Endodermal cell (in vitro differentiated cells): Measurements from ENCODE around the gene KCNK7. TPM values are rescaled to one million over a fixed set of nuclear protein-coding genes. Genes with fewer than 3 reads are reported as not detected.

Source experiments
- DNase-seq: peaks from one replicate; pipeline ENCODE4 v3.0.0-alpha.2; 2017
- H3K27ac ChIP-seq: 2 replicates; pipeline ENCODE4 v1.5.1; 2013; ENCODE audit warnings: mild to moderate bottlenecking, low read depth, low read length, moderate library complexity
- H3K27me3 ChIP-seq: 2 replicates; pipeline ENCODE4 v1.6.1; 2013; ENCODE audit warnings: mild to moderate bottlenecking, low read length, moderate library complexity; ENCODE audit not compliant: insufficient read depth, control insufficient read depth, poor library complexity, severe bottlenecking
- H3K36me3 ChIP-seq: 2 replicates; pipeline ENCODE4 v1.7.0; 2013; ENCODE audit warnings: mild to moderate bottlenecking, low read length, moderate library complexity; ENCODE audit not compliant: control insufficient read depth, insufficient read depth
- H3K4me1 ChIP-seq: one replicate; pipeline ENCODE4 v1.7.0; 2013; ENCODE audit warnings: low read length; ENCODE audit not compliant: control insufficient read depth, insufficient read depth
- H3K4me3 ChIP-seq: 2 replicates; pipeline ENCODE4 v1.5.1; 2013; ENCODE audit warnings: mild to moderate bottlenecking, low read length, moderate library complexity
- H3K9ac ChIP-seq: 2 replicates; pipeline ENCODE4 v1.6.1; 2013; ENCODE audit warnings: mild to moderate bottlenecking, low read length, moderate library complexity; ENCODE audit not compliant: poor library complexity, severe bottlenecking; ENCODE audit errors: extremely low read depth
- H3K9me3 ChIP-seq: 2 replicates; pipeline ENCODE4 v1.6.1; 2013; ENCODE audit warnings: mild to moderate bottlenecking, low read length, moderate library complexity; ENCODE audit not compliant: control insufficient read depth
- H3K27ac Mint-ChIP-seq: 2 replicates; pipeline ENCODE4 v1.8.0; 2020; ENCODE audit warnings: mixed read lengths
- H3K27me3 Mint-ChIP-seq: 2 replicates; pipeline ENCODE4 v1.8.0; 2021; ENCODE audit warnings: mild to moderate bottlenecking, mixed read lengths; ENCODE audit not compliant: insufficient read depth
- H3K36me3 Mint-ChIP-seq: 2 replicates; pipeline ENCODE4 v1.8.0; 2020; ENCODE audit warnings: low read depth, mixed read lengths
- H3K4me1 Mint-ChIP-seq: 2 replicates; pipeline ENCODE4 v1.8.0; 2020; ENCODE audit warnings: mixed read lengths
- H3K4me3 Mint-ChIP-seq: 2 replicates; pipeline ENCODE4 v1.8.0; 2020; ENCODE audit warnings: mild to moderate bottlenecking, moderate library complexity, mixed read lengths
- H3K9me3 Mint-ChIP-seq: 2 replicates; pipeline ENCODE4 v1.8.0; 2020; ENCODE audit warnings: mild to moderate bottlenecking, mixed read lengths
- CTCF ChIP-seq: fragments of 200-600 bp; sonication (generic); conservative IDR thresholded peaks from 2 replicates; pipeline ENCODE4 v1.5.0; 2021; ENCODE audit warnings: antibody characterized with exemption, mild to moderate bottlenecking
- WGBS, 2 experiments: methylation state at CpG; one replicate each; pipeline versions ENCODE4 v1.1.5 to v1.1.7; 2013; ENCODE audit warnings: missing lambda C conversion rate in 2 of 2, mixed read lengths in 1 of 2; ENCODE audit not compliant: insufficient coverage in 1 of 2, insufficient read length in 1 of 2; 5-methylcytosine and 5-hydroxymethylcytosine counted together
- total RNA-seq, 2 donors: library from RNA; stranded (reverse); fragmentation: NEBNext Ultra II Directional in 1 of 2; extraction: Animal tissue kit (Norgen Biotek cat#: 25700) in 1 of 2; gene quantifications; 2 replicates in 1 of 2; 3 replicates in 1 of 2; pipeline ENCODE4 v1.2.1, GENCODE V29; 2021

Gene KCNK7
- total RNA-seq, 2 donors from 2014 or later, result 1.2 TPM; not detected in 1

GRCh38 chr11:65560555-65561418 lies 34.8 kb downstream of the KCNK7 start:
- WGBS, 2 experiments, result 29 to 30% methylated on average over 15 of the region's 15 CpGs
- H3K27ac Mint-ChIP-seq, result peak overlapping the region; percentile 69
- no peaks in the 10 kb centered on the region for H3K9me3 ChIP-seq
- no peaks in the 10 kb centered on the region for H3K9me3 Mint-ChIP-seq
- no peaks in the 10 kb centered on the region for H3K36me3 Mint-ChIP-seq
- H3K4me3 Mint-ChIP-seq, result no peak overlapping the region
- no peak overlapping the region for H3K27ac ChIP-seq
- DNase-seq, result peak; percentile 88
- H3K4me1 Mint-ChIP-seq, result peaks cover 16% of the 10 kb centered on the region
- peaks cover 14% of the 10 kb centered on the region for H3K4me1 ChIP-seq
- no peak overlapping the region for H3K9ac ChIP-seq
- no peak overlapping the region for H3K4me3 ChIP-seq
- H3K27me3 ChIP-seq, result no peaks in the 10 kb centered on the region
- H3K27me3 Mint-ChIP-seq, result peaks cover 39% of the 10 kb centered on the region
- TF ChIP-seq CTCF, result no peak
- H3K36me3 ChIP-seq, result no peaks in the 10 kb centered on the region

GRCh38 chr11:65559951-65560537 lies 35.6 kb downstream of the KCNK7 start:
- H3K4me3 ChIP-seq, result no peak overlapping the region
- peaks cover 5% of the 10 kb centered on the region for H3K27me3 ChIP-seq
- Mint-ChIP-seq H3K4me3 (no peak overlapping the region), H3K27me3 (peaks cover 45% of the 10 kb centered on the region), H3K27ac (peak overlapping the region; percentile 69), H3K4me1 (peaks cover 16% of the 10 kb centered on the region), H3K9me3 (no peaks in the 10 kb centered on the region), H3K36me3 (no peaks in the 10 kb centered on the region)
- 63 to 73% methylated on average over 2 to 5 of the region's 5 CpGs for WGBS, 2 experiments
- no peaks in the 10 kb centered on the region for H3K36me3 ChIP-seq
- H3K9me3 ChIP-seq, result no peaks in the 10 kb centered on the region
- no peak for TF ChIP-seq CTCF
- H3K27ac ChIP-seq, result no peak overlapping the region
- H3K4me1 ChIP-seq, result peaks cover 14% of the 10 kb centered on the region
- DNase-seq, result peak; percentile 74
- H3K9ac ChIP-seq, result no peak overlapping the region

- no peak overlapping the region for H3K9ac ChIP-seq
- H3K4me1 ChIP-seq, result peaks cover 14% of the 10 kb centered on the region
- H3K27me3 ChIP-seq, result peaks cover 9% of the 10 kb centered on the region
Observed at GRCh38 chr11:65559535-65559934, 36.1 kb downstream of the KCNK7 start.

More at GRCh38 chr11:65559535-65559934, 36.1 kb downstream of the KCNK7 start:
- Mint-ChIP-seq H3K4me1 (peaks cover 16% of the 10 kb centered on the region), H3K36me3 (no peaks in the 10 kb centered on the region), H3K9me3 (no peaks in the 10 kb centered on the region), H3K27ac (no peak overlapping the region), H3K4me3 (peak overlapping the region; percentile 59), H3K27me3 (peaks cover 51% of the 10 kb centered on the region)
- no peak for TF ChIP-seq CTCF
- Histone ChIP-seq H3K27ac (no peak overlapping the region), H3K36me3 (no peaks in the 10 kb centered on the region), H3K4me3 (no peak overlapping the region), H3K9me3 (no peaks in the 10 kb centered on the region)
- DNase-seq, result no peak
- WGBS, 2 experiments, result 79 to 84% methylated on average over 4 to 5 of the region's 5 CpGs
